Measurements from ENCODE around the gene ACOT2.
"Not testable (repeated sequence)": the region's sequence is repeated elsewhere in the genome, so short reads cannot be mapped to it uniquely, and the experiment has no call there.

Gene ACOT2

GRCh38 chr14:73567951-73568885 is 795 bp upstream of the ACOT2 start:
- DNase-seq (ENCODE audit: low read depth): no peak

DNA sequence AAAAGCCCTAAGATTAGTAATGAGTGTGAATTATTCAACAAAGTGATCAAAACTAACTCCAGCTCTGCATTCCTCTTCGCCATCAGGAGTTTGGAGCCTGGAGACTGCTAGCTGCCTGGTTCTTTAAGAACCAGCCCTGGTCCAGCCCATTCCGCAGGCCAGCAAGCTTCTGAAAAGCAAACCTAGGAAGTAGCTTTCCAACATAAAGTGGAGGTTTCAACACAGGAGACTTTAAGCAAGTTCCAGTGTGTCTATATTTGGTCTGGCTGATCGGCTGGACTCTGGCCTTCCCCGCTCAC is 178 bp upstream of the ACOT2 start:
- not testable (repeated sequence) for DNase-seq (ENCODE audit: low read depth)

GRCh38 chr14:73570913-73571312 is 1.9 kb downstream of the ACOT2 start:
- not testable (repeated sequence) for DNase-seq (ENCODE audit: low read depth)

GRCh38 chr14:73573034-73573433 is 4.0 kb downstream of the ACOT2 start:
- DNase-seq (ENCODE audit: low read depth): not testable (repeated sequence)

DNA sequence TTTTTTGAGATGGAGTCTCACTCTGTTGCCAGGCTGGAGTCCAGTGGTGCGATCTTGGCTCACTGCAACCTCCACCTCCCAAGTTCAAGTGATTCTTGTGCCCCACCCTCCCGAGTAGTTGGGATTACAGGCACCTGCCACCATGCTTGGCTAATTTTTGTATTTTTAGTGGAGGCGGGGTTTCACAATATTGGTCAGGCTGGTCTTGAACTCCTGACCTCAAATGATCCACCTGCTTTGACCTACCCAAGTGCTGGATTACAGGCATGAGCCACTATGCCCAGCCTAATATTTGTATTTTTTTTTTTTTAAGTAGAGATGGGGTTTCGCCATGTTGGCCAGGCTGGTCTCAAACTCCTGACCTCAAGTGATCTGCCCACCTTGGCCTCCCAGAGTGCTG is 4.7 kb downstream of the ACOT2 start:
- DNase-seq (ENCODE audit: low read depth): not testable (repeated sequence)

- DNase-seq (ENCODE audit: low read depth): not testable (repeated sequence)
Measured at GRCh38 chr14:73574251-73574650, 5.2 kb downstream of the ACOT2 start.

GRCh38 chr14:73576391-73576790 is 7.4 kb downstream of the ACOT2 start:
- DNase-seq (ENCODE audit: low read depth): no peak

DNA sequence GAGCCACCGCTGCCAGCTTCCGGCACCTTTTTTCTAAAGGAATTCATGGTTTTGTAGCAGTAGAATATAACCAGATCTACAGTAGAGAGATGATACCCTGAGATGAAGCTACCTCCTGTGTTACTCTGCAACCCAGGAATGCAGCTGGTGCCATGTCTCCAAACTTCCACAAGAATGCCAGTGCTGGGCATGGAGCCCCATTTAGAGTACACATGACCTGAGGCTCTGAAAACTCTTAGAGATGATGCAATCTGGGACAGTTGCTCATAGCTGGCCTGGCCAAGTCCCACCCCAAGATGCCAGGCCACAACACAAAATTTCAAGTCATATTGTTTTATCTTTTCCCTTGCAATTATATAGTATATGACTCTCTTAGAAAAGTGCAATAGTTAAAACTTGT is 8.2 kb downstream of the ACOT2 start:
- not testable (repeated sequence) for DNase-seq (ENCODE audit: low read depth)

DNA sequence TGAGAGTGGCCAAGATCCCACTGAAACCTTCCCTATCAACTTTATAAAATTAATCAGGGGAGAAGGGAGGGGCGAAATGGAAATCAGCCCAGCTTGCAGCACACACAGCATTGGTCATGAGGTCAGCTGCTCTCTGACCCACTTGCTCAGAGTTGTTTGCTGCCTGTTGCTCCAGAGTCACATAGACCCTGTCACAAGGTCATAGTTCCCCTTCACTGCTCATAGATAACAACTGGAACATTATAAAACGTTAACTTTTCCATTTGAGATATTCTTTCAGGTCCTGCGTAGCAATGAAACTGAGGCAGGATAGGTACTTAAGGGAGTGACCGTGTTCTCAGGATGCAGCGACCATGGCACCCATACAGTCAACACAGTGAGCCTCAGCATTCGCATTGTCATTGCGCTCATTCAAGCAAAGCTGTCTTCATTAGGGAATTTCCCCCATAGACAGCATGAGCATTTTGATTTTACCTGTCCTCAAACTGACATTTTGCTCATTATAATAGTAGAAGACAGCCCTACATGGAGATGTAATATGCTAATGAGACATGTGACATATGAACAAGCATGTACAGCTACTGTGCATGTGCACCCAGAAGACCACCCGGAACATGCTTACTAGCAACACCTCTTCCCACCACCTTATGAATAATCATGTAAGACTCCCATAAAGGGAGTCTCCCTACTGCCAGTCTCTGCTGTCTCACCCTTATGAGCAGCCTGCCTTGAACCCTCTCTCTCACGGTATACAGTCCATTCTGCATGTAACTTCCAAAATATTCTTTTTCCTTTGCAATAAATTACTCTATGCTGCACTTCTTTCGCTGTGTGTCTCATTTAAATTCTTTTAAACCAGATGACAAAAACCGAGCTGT is 13.3 kb downstream of the ACOT2 start:
- not testable (repeated sequence) for DNase-seq (ENCODE audit: low read depth)

DNA sequence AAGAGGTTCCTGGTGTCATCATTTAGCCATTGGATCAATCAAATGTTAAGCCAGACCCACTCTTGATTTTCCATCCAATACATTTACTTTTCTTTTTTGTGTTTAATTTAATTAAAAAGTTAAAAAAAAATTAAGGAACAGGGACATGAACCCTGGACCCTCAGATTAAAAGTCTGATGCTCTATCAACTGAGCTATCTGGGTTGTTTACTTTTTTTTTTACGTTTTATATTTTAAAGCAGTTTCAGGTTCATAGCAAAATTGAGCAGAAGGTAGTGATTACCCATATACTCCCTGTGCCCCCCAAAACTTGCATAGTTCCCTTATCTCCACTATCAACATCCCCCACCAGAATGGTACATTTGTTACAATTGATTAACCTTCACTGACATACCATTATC is 19.7 kb downstream of the ACOT2 start:
- no peak for DNase-seq (ENCODE audit: low read depth)

DNA sequence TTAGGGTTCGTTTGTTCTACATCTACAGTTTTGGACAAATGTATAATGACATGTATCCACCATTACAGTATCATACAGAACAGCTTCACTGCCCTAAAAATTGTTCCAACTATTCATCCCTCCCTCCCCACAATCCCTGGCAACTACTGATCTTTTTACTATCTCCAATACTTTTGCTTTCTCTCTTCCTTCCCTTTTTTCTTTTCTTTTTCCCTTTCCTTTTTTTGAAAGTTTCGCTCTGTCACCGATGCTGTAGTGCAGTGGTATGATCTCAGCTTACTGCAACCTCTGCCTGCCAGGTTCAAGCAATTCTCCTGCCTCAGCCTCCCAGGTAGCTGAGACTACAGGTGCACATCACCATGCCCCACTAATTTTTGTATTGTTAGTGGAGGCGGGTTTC is 20.1 kb downstream of the ACOT2 start:
- no peak for DNase-seq (ENCODE audit: low read depth)

- DNase-seq (ENCODE audit: low read depth): not testable (repeated sequence)
Measured at GRCh38 chr14:73590673-73591004, 21.6 kb downstream of the ACOT2 start.

GRCh38 chr14:73591690-73592449 is 22.9 kb downstream of the ACOT2 start, which contains the start of gene ACOT4:
TSS of gene ACOT4 (plus strand) at chr14:73591873. CDS start at chr14:73591960, 87 bp downstream.
- DNase-seq (ENCODE audit: low read depth): no peak

DNA sequence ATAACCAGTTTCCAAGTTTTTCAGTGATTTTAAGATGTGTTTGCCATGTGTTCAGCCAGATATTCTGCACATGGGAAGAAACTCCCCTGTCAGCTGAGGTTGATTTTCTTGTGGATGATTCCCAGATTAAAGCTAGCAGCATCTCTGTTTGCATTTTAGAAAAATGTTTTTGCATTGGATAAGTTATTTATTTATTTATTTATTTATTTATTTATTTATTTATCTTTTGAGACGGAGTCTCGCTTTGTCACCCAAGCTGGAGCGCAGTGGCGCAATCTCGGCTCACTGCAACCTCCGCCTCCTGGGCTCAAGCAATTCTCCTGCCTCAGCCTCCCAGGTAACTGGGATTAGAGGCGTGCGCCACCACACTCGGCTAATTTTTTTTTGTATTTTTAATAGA is 25.5 kb downstream of the ACOT2 start:
- DNase-seq (ENCODE audit: low read depth): no peak

GRCh38 chr14:73599499-73599898 is 30.5 kb downstream of the ACOT2 start:
- DNase-seq (ENCODE audit: low read depth): no peak

DNA sequence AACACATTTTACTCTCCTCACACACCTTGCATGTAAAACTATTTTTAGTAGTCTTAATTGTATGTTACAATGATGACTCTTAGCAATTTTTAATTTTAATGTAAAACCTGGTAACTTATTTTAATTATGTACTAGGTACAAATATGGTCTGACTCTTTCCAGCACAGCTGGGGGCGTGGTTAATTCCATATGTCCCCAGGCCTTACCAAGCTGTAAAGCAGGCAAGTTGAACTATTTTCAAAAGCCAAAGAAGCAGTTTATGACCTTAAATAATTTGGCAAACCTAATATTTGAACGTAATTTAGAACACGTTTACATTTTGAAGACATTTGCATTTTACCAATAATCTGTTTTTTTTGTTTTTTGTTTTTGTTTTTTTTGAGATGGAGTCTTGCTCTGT is 34.0 kb downstream of the ACOT2 start:
- DNase-seq (ENCODE audit: low read depth): no peak

GRCh38 chr14:73606271-73606670 is 37.3 kb downstream of the ACOT2 start:
- no peak for DNase-seq (ENCODE audit: low read depth)

DNA sequence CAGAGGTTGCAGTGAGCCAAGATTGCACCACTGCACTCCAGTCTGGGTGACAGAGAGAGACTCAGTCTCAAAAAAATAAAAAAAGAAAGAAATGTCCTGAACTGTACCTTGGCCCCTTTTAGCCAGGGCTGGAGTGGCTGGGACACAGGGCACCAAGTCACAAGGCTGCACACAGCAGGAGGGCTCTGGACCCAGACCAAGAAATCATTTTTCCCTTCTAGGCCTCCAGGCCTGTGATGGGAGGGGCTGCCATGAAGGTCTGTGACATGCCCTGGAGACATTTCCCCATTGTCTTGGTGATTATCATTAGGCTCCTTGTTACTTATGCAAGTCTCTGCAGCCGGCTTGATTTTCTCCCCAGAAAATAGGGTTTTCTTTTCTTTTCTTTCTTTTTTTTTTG is 38.2 kb downstream of the ACOT2 start:
- DNase-seq (ENCODE audit: low read depth): no peak

GRCh38 chr14:73610687-73611086 is 41.7 kb downstream of the ACOT2 start:
- DNase-seq (ENCODE audit: low read depth): no peak

DNA sequence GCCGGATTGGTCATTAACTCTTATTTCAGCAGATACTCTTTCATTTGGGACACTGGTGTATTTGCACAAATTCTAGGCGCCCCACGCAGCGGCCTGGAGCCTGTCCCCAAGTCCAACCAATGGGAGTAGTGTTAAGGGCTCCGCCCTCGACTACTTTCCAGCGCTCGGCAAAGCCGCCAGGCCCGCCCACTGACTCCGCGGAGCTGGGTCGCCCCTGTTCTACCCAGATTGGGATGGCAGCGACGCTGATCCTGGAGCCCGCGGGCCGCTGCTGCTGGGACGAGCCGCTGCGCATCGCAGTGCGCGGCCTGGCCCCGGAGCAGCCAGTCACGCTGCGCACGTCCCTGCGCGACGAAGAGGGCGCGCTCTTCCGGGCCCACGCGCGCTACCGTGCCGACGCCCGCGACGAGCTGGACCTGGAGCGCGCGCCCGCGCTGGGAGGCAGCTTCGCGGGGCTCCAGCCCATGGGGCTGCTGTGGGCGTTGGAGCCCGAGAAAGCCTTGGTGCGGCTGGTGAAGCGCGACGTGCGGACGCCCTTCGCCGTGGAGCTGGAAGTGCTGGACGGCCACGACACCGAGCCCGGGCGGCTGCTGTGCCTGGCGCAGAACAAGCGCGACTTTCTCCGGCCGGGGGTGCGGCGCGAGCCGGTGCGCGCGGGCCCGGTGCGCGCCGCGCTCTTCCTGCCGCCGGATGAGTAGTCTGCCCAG is 43.5 kb downstream of the ACOT2 start, which contains the start of gene ACOT6:
Gene ACOT6, plus strand, starts transcription at position 179 of the 707 bp plus-strand sequence. Its CDS starts 55 bp downstream, at position 234.
- DNase-seq (ENCODE audit: low read depth): no peak

GRCh38 chr14:73613046-73613383 is 44.0 kb downstream of the ACOT2 start:
- no peak for DNase-seq (ENCODE audit: low read depth)

All from GM04504 (cell line).